Right ventricle myocardium inferior (tissue), 1 donor: ENCODE measurements around the gene RERE. TPM values are rescaled to one million over a fixed set of nuclear protein-coding genes. Genes with fewer than 3 reads are reported as not detected.

Experiments used
- ATAC-seq: fragments of 200-7000 bp; cut with Tn5 transposase; one replicate; pipeline ENCODE4 v1.9.1; 2020; ENCODE audit warnings: mild to moderate bottlenecking, moderate library complexity
- DNase-seq: peaks from one replicate; pipeline ENCODE4 v3.0.0; 2021; ENCODE audit errors: missing footprints
- intact Hi-C: fragments of 100-400 bp; cut with DNase I; formaldehyde crosslinking; loops from one replicate; pipeline ENCODE4 v1.11.0; 2022
- total RNA-seq: library from RNA; stranded (reverse); fragmentation: NEBNext Ultra II Directional; extraction: Animal tissue kit (Norgen Biotek cat#: 25700); gene quantifications from one replicate; pipeline ENCODE4 v1.2.1, GENCODE V29; 2021
- donor health status: DM: no; HTN: yes; CAD: no; lungs with severe emphysema.

Gene RERE
- total RNA-seq, 1 donor from 2014 or later = 133 TPM

GRCh38 chr1:8682573-8682972 lies 134.9 kb downstream of the RERE start:
- ATAC-seq (no peak), DNase-seq (no peak)
- intact Hi-C loops = no loop called here

GRCh38 chr1:8681911-8682310 lies 135.5 kb downstream of the RERE start:
- ATAC-seq (no peak), DNase-seq (no peak)
- intact Hi-C loops = no loop called here

GRCh38 chr1:8680664-8681650 lies 136.5 kb downstream of the RERE start:
- DNase-seq (no peak), ATAC-seq (no peak)
- intact Hi-C loops = no loop called here

- no peak for DNase-seq
- intact Hi-C loops = no loop called here
- no peak for ATAC-seq
Measured at GRCh38 chr1:8679929-8680663, 137.3 kb downstream of the RERE start.

- no peak for DNase-seq
- intact Hi-C loops = no loop called here
- no peak for ATAC-seq
Measured at GRCh38 chr1:8679395-8679800, 138.0 kb downstream of the RERE start.

GRCh38 chr1:8678673-8679394 lies 138.6 kb downstream of the RERE start:
- no peak for ATAC-seq
- intact Hi-C loops = no loop called here
- no peak for DNase-seq

- intact Hi-C loops = no loop called here
- no peak for DNase-seq
- no peak for ATAC-seq
Measured at GRCh38 chr1:8677782-8678181, 139.7 kb downstream of the RERE start.

- no peak for DNase-seq
- ATAC-seq = no peak
- intact Hi-C loops = no loop called here
Measured at GRCh38 chr1:8676813-8677212, 140.6 kb downstream of the RERE start.

- intact Hi-C loops = no loop called here
- no peak for ATAC-seq
- DNase-seq = no peak
Measured at GRCh38 chr1:8676072-8676471, 141.4 kb downstream of the RERE start.

GRCh38 chr1:8674912-8675311 lies 142.5 kb downstream of the RERE start:
- intact Hi-C loops = loop anchor here (5.0 kb wide), 1 partner anchor 52 kb away; no protein-coding TSS in a partner anchor
- ATAC-seq (no peak), DNase-seq (no peak)

GRCh38 chr1:8674481-8674880 lies 143.0 kb downstream of the RERE start:
- intact Hi-C loops = loop anchor here (5.0 kb wide), 1 partner anchor 53 kb away; no protein-coding TSS in a partner anchor
- DNase-seq (no peak), ATAC-seq (no peak)

- DNase-seq (no peak), ATAC-seq (peak; percentile 67)
- intact Hi-C loops = loop anchor here (1.0 to 5.0 kb wide), 2 partner anchors 56 to 110 kb away; no protein-coding TSS in a partner anchor
Measured at GRCh38 chr1:8671306-8671917, 146.0 kb downstream of the RERE start.

- ATAC-seq (no peak), DNase-seq (no peak)
- intact Hi-C loops = loop anchor here (5.0 kb wide), 1 partner anchor 57 kb away; no protein-coding TSS in a partner anchor
Measured at GRCh38 chr1:8670371-8670818, 147.0 kb downstream of the RERE start.

GRCh38 chr1:8669606-8670335 lies 147.7 kb downstream of the RERE start:
- ATAC-seq (no peak), DNase-seq (no peak)
- intact Hi-C loops = loop anchor here (5.0 kb wide), 1 partner anchor 58 kb away; no protein-coding TSS in a partner anchor

GRCh38 chr1:8667869-8668594 lies 149.4 kb downstream of the RERE start:
- ATAC-seq = no peak
- intact Hi-C loops = no loop called here
- no peak for DNase-seq

- DNase-seq = no peak
- intact Hi-C loops = no loop called here
- no peak for ATAC-seq
Measured at GRCh38 chr1:8666389-8667167, 150.9 kb downstream of the RERE start.
